Right ventricle myocardium superior (tissue), 1 donor: ENCODE data around the gene GJC2. TPM values are rescaled to one million over a fixed set of nuclear protein-coding genes. Genes with fewer than 3 reads are reported as not detected.
"Not testable (repeated sequence)": the region's sequence is repeated elsewhere in the genome, so short reads cannot be mapped to it uniquely, and the experiment has no call there.

Experiments used
- ATAC-seq: fragments of 200-7000 bp; cut with Tn5 transposase; one replicate; pipeline ENCODE4 v1.9.1; 2020; ENCODE audit warnings: mild to moderate bottlenecking; ENCODE audit not compliant: poor library complexity
- DNase-seq: peaks from one replicate; pipeline ENCODE4 v3.0.0-alpha.2; 2020
- intact Hi-C: fragments of 100-400 bp; cut with DNase I; formaldehyde crosslinking; loops from one replicate; pipeline ENCODE4 v1.11.2; 2022
- total RNA-seq: library from RNA; stranded (reverse); fragmentation: NEBNext Ultra II Directional; extraction: Animal tissue kit (Norgen Biotek cat#: 25700); gene quantifications from one replicate; pipeline ENCODE4 v1.2.1, GENCODE V29; 2021
- donor health status: DM: no; HTN: yes; CAD: no; lungs with severe emphysema.

Gene GJC2
- total RNA-seq, 1 donor from 2014 or later: 1.6 TPM

- ATAC-seq (no peak), DNase-seq (peak; percentile 50)
- intact Hi-C loops: loop anchor here (2.0 kb wide), 1 partner anchor 24 kb away; the partner anchor contains the start of gene GUK1
Measured at GRCh38 chr1:228164561-228165371, 15.0 kb downstream of the GJC2 start.

GRCh38 chr1:228165372-228166169 is 15.8 kb downstream of the GJC2 start, which contains the start of gene IBA57:
Gene IBA57, plus strand, starts transcription at chr1:228165804. Its CDS starts 13 bp downstream, at chr1:228165817.
- peak; percentile 100 for DNase-seq
- ATAC-seq: peak; percentile 92
- intact Hi-C loops: loop anchor here (2.0 kb wide), 1 partner anchor 25 kb away; the partner anchor contains the start of gene GUK1

- intact Hi-C loops: no loop called here
- ATAC-seq (peak; percentile 35), DNase-seq (peak; percentile 79)
Measured at GRCh38 chr1:228166170-228166936, 16.6 kb downstream of the GJC2 start.

GRCh38 chr1:228168563-228169270 is 19.0 kb downstream of the GJC2 start:
- intact Hi-C loops: no loop called here
- DNase-seq: no peak
- no peak for ATAC-seq

- ATAC-seq (no peak), DNase-seq (no peak)
- intact Hi-C loops: no loop called here
Measured at GRCh38 chr1:228169345-228169744, 19.6 kb downstream of the GJC2 start.

GRCh38 chr1:228170666-228171065 is 20.9 kb downstream of the GJC2 start:
- intact Hi-C loops: no loop called here
- DNase-seq (no peak), ATAC-seq (no peak)

GRCh38 chr1:228171221-228171891 is 21.6 kb downstream of the GJC2 start:
- intact Hi-C loops: no loop called here
- no peak for ATAC-seq
- no peak for DNase-seq

GRCh38 chr1:228172591-228173527 is 23.1 kb downstream of the GJC2 start:
- intact Hi-C loops: no loop called here
- no peak for DNase-seq
- ATAC-seq: no peak

- DNase-seq: peak; percentile 44
Measured at GRCh38 chr1:228173528-228174481, 24.1 kb downstream of the GJC2 start.

GRCh38 chr1:228174482-228175315 is 25.0 kb downstream of the GJC2 start:
- ATAC-seq (peak; percentile 32), DNase-seq (peak; percentile 51)

More at GRCh38 chr1:228173528-228174481, 24.1 kb downstream of the GJC2 start:
- intact Hi-C loops, ATAC-seq: not testable (repeated sequence)

GRCh38 chr1:228175316-228176023 is 25.7 kb downstream of the GJC2 start:
- ATAC-seq (no peak), DNase-seq (no peak)
- intact Hi-C loops: no loop called here

More at GRCh38 chr1:228174482-228175315, 25.0 kb downstream of the GJC2 start:
- intact Hi-C loops: no loop called here

- intact Hi-C loops: no loop called here
- ATAC-seq (peak; percentile 42), DNase-seq (no peak)
Measured at GRCh38 chr1:228176024-228176395, 26.3 kb downstream of the GJC2 start.

- intact Hi-C loops: no loop called here
- DNase-seq: peak; percentile 75
- peak; percentile 78 for ATAC-seq
Measured at GRCh38 chr1:228176461-228177182, 26.9 kb downstream of the GJC2 start.

- ATAC-seq: no peak
- no peak for DNase-seq
- intact Hi-C loops: no loop called here
Measured at GRCh38 chr1:228177183-228177475, 27.4 kb downstream of the GJC2 start.
